Muscle of arm (tissue), 12 donors: Measurements from ENCODE around the gene RFPL4A. TPM values are rescaled to one million over a fixed set of nuclear protein-coding genes. Genes with fewer than 3 reads are reported as not detected.

ENCODE experiments used
- DNase-seq: peaks from one replicate; pipeline ENCODE4 v3.0.0-alpha.2; 2013
- polyA plus RNA-seq, 12 donors: library from polyadenylated mRNA; unstranded; fragments of 120-200 nt; gene quantifications; one replicate each; pipeline ENCODE4 v1.2.1, GENCODE V29; 2013; ENCODE audit not compliant: insufficient read length in 12 of 12

RFPL4A gene
- polyA plus RNA-seq, 12 donors = 0.50 to 1.4 (median 0.66) TPM; not detected in 6

DNA sequence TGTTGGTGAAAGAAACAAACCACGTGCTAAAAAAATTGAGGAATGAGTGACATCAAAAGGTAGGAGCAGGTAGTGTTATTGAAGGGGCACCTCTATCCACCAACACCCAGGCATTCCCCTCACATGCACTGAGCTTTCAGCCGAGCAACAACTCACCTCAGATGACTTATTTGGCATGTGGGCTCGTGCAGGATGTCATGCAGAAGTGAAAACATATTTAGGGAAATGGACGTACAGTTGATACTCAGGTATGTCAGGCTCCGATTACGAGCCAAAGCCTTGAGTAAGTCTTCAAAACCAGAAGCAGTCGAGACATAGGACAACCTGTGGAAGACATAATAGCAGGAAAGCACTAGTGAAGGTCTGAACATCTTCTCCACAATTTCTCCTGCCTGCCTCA, 42.5 kb downstream of the RFPL4A start:
- no peak for DNase-seq

DNA sequence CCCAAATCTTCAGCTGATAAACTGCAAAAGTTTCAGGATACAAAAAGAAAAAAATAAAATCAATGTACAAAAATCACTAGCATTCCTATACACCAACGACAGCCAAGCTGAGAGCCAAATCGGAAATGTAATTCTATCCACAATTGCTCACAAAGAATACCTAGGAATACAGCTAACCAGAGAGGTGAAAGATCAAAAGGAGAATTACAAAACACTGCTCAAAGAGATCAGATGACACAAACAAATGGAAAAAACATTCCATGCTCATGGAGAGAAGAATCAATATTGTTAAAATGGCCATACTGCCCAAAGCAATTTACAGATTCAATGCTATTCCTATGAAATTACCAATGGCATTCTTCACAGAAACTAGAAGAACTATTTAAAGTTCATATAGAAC, 43.4 kb downstream of the RFPL4A start:
- no peak for DNase-seq

DNA sequence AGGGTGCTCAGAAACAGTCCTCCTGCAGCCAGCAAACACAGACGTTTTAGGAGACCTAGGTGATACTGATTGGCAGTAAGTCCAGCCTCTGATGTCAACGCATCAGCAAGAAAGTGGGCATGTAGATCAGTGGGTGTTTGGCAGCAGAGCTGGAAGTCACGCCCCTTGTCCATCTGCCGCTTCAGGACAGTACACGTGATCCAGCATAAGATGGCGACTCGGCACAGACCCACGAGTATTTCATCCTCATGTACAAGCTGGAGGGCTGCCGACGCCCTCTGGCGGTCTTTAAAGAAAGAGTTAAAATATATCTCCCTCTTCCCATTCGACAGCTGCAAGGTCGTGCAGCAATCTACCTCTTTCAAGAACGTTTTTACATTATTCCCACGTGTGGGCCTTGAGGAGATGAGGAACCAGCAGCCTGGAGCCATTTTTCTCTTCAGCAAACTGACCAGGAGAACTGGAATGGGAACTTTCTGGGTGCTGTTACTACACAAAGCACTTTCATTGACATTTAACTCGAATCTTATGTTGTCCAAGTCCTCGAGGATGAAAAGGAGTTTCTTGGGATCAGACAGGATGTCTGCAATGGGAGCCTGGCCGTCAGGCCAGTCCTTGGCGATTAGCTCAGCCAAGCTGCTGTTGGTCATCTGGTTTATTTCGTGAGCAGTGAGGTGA, 50.6 kb downstream of the RFPL4A start:
- DNase-seq = peak; percentile 2

DNA sequence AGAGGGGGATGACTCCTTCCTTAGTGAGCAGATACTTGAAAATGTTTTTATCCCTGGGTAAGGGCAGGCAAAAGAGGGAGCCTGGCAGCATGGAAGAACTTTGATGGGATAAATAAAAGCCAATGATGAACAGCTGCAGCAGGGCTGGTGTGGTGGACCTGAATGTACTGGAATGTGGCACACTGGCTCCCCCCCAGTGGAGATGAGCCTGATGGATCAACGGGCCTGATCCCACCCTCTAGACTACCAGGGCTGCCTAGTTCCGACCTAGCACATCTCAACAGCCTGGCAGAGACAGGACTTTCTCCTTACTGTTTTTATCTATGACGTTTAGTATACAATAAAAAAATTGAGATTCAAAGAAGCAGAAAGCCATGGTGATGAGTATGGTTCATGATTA, 52.4 kb downstream of the RFPL4A start:
- no peak for DNase-seq

DNA sequence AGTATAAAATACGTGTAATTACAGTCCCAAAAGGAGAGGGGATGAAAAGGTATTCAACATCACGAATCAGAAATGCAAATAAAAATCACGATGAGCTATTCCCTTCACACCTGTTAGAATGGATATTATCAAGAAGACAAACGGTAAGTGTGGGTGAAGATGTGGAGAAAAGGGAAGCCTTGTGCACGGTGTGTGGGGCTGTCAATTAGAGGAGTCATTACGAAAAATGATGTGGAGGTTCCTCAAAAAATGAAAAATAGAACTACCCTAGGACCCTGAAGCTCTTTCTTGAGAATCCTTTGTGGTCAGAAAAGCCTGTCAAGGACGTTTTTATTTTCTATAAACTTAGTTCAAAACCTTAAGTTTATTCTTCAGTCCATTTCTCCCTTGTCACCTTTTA, 53.6 kb downstream of the RFPL4A start:
- no peak for DNase-seq

Other genes starting within 250 kb of the RFPL4A start
- 10 to 100 TPM in 1 of 12 donors, 1 to 10 TPM in 10, not detected in 1; 1.1 to 18.7 (median 3.2) TPM for gene SBK2, start 222.0 kb upstream of the RFPL4A start, polyA plus RNA-seq
- gene SBK3, start 213.6 kb upstream of the RFPL4A start, polyA plus RNA-seq = under 1 TPM in 3 of 12 donors, not detected in 9; 0.12 to 0.46 (median 0.18) TPM
- gene ZNF579, start 178.2 kb upstream of the RFPL4A start, polyA plus RNA-seq = 10 to 100 TPM in 7 of 12 donors, 1 to 10 TPM in 4, not detected in 1; 7.3 to 26.0 (median 10.5) TPM
- 10 to 100 TPM in 9 of 12 donors, 1 to 10 TPM in 2, not detected in 1; 9.2 to 16.3 (median 11.0) TPM for gene FIZ1, start 159.6 kb upstream of the RFPL4A start, polyA plus RNA-seq
- 10 to 100 TPM in 1 of 12 donors, 1 to 10 TPM in 9, not detected in 2; 4.2 to 11.2 (median 6.4) TPM for gene ZNF524, start 158.8 kb upstream of the RFPL4A start, polyA plus RNA-seq
- 10 to 100 TPM in 1 of 12 donors, 1 to 10 TPM in 10, not detected in 1; 4.5 to 11.0 (median 5.5) TPM for gene ZNF865, start 153.4 kb upstream of the RFPL4A start, polyA plus RNA-seq
- gene ZNF784, start 134.5 kb upstream of the RFPL4A start, polyA plus RNA-seq = 10 to 100 TPM in 2 of 12 donors, 1 to 10 TPM in 9, not detected in 1; 5.6 to 14.3 (median 6.5) TPM
- 10 to 100 TPM in 11 of 12 donors, not detected in 1; 14.0 to 42.9 (median 18.9) TPM for gene ZNF580, start 118.1 kb upstream of the RFPL4A start, polyA plus RNA-seq
- gene ZNF581, start 115.4 kb upstream of the RFPL4A start, polyA plus RNA-seq = 10 to 100 TPM in 11 of 12 donors, not detected in 1; 17.9 to 33.7 (median 21.9) TPM
- gene CCDC106, start 110.9 kb upstream of the RFPL4A start, polyA plus RNA-seq = 10 to 100 TPM in 11 of 12 donors, not detected in 1; 10.1 to 17.1 (median 11.7) TPM
- gene U2AF2, start 104.1 kb upstream of the RFPL4A start, polyA plus RNA-seq = 100 to 1,000 TPM in 8 of 12 donors, 10 to 100 TPM in 3, not detected in 1; 80.0 to 151 (median 109) TPM
- 100 to 1,000 TPM in 2 of 12 donors, 10 to 100 TPM in 9, not detected in 1; 44.1 to 113 (median 68.9) TPM for gene EPN1, start 83.9 kb upstream of the RFPL4A start, polyA plus RNA-seq
- not detected for gene NLRP9, start 20.7 kb upstream of the RFPL4A start, polyA plus RNA-seq
- gene RFPL4AL1, start 10.0 kb downstream of the RFPL4A start, polyA plus RNA-seq = 1 to 10 TPM in 3 of 12 donors, under 1 TPM in 2, not detected in 7; 0.41 to 1.5 (median 1.3) TPM
- under 1 TPM in 1 of 12 donors, not detected in 11; 0.05 TPM for gene NLRP11, start 72.9 kb downstream of the RFPL4A start, polyA plus RNA-seq
- gene NLRP4, start 77.4 kb downstream of the RFPL4A start, polyA plus RNA-seq = not detected
- not detected for gene NLRP13, start 173.2 kb downstream of the RFPL4A start, polyA plus RNA-seq
- gene NLRP8, start 188.7 kb downstream of the RFPL4A start, polyA plus RNA-seq = not detected
- not detected for gene NLRP5, start 227.7 kb downstream of the RFPL4A start, polyA plus RNA-seq